ENCODE results near the gene CHIC2.

DNA sequence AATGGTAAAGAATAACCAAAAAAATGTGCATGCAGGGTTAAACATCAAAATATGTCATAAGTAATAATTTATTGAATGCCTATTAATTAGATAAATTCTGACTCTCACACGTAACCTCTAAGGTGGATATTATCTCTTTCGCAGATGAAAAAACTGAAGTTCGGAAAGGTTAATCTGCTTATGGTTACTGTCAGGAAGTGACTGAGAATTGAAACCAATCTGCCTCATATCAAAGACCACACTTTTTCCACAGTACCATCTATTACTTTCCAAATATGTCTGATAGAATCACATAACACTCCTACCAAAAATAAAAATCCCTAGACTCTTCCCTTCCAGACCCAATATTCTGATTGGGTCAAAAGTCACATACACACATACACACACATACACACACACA, 6.2 kb downstream of the CHIC2 start:
- TF ChIP-seq CTCF (IDR thresholded peaks at IDR 0.05; ENCODE audit: borderline replicate concordance, extremely low read depth, low read length, poor library complexity, severe bottlenecking) (no peak), EZH2 (IDR thresholded peaks at IDR 0.05; ENCODE audit: borderline replicate concordance, low read depth, low read length, severe bottlenecking) (no peak)
